HG03342 (cell line): ENCODE measurements around the gene SHBG.

Source experiments
- ATAC-seq: cut with Tn5 transposase; IDR thresholded peaks from one replicate; pipeline ENCODE4 v1.9.1; 2021; ENCODE audit warnings: mild to moderate bottlenecking, moderate library complexity; ENCODE audit not compliant: unreplicated experiment

Gene SHBG

DNA sequence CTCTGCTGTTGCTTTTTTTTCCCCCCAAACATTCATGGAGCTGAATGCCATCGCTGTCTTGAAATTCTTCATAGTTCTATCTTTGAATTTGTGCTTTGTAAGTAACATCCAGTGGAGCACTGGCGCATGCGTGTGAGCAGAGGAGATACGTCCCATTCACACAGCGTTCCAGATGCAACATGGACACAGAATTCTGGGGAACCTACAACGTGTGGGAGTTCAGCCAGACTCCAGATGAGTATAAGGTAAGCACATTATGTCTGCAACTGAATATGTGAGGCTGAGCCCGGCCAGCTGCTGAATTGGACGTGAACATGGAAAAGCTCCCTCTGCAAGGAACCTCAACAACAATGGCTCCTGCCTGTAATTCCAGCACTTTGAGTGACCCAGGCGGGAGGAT is 16.5 kb downstream of the SHBG start:
- no peak for ATAC-seq

- ATAC-seq = no peak
These were observed 17.1 kb downstream of the SHBG start for GRCh38 chr17:7647018-7647417.

DNA sequence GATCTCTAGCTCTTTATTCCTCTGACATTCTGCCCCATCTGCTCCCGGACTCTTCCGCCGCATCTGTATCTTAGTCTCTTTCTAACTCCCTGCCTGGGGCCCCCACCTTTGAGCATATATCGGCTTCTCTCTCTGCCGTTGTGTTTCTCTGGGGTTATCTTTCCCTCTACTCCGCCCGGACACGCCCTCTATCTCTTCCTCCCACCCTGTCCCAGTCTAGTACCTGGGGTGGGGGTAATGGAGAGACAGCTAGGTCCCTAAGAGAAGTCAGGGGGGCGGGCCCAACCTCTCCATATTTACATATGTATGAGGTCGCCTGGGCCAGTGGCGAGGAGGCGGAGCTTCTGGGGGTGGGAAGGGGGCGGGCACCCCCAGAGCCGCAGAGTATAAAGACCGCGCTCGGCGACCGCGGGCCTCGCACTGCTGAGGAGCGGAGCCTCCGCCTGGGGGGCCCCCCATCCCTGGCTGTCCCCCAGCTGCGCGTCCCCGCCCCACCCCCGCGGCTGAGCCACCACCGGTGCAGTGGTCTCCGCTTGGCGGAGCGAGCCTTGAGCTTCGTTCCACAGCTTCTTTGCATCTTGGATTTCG is 20.7 kb downstream of the SHBG start, which contains the start of gene ATP1B2:
Gene ATP1B2, plus strand, starts transcription at position 418 of the 588 bp plus-strand sequence. CDS start 593 bp downstream, outside the sequence.
- no peak for ATAC-seq

GRCh38 chr17:7651097-7651664 is 21.2 kb downstream of the SHBG start:
- no peak for ATAC-seq

- ATAC-seq = no peak
These were observed 21.9 kb downstream of the SHBG start for GRCh38 chr17:7651665-7652387.

DNA sequence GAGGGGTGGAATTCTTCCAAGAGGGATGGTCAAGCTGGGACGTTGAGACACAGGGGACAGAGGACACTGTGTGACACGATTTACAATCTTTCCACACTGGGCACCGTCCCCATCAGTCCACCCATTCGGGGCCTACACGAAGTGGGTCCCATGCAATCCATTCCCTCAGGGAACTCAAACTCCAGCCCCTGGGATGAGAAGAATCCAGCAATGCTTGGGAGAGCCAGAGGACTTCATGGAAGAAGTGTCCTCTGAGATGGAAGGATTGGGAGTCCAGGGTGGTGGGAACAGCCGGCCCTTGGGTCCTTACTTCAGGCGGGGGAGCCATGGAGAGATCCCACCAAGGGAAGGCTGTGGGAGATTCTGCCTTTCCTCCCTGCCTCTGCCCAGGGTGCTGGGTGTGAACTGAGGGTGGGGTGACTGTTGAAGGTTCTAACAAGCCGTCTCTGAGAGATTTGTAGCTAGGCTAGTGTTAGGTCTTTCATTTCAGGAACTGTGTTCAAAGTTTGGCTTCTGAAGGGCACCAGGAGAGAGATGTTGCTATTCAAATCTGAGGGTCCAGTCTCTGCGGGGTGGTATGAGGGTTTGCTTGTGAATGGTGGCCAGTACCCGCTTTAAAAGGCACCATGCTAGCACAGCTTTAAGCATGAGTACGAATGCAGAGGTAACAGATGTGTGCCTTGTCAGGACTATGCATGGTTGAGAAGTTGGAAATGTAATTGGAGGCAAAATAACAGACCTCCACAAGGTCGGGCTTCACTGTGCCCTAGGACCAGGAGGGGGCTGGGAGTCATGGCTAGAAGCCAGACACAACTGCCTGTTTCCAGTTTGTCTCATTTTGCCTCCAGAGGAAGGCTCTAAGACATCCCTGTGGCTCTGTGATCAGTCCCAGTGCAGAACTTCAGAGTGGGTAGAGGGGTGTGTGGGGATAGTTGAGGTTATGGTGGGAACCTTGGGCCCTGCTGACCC is 22.7 kb downstream of the SHBG start:
- no peak for ATAC-seq

GRCh38 chr17:7654832-7655540 is 25.1 kb downstream of the SHBG start:
- ATAC-seq = no peak

DNA sequence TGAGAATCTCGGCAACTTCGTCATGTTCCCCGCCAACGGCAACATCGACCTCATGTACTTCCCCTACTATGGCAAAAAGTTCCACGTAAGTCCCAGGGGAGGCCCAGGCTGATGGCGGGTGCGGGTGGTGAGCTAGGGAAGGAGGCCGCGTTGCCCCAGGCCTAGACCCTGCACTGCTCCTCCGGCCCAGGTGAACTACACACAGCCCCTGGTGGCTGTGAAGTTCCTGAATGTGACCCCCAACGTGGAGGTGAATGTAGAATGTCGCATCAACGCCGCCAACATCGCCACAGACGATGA is 25.6 kb downstream of the SHBG start:
- no peak for ATAC-seq

DNA sequence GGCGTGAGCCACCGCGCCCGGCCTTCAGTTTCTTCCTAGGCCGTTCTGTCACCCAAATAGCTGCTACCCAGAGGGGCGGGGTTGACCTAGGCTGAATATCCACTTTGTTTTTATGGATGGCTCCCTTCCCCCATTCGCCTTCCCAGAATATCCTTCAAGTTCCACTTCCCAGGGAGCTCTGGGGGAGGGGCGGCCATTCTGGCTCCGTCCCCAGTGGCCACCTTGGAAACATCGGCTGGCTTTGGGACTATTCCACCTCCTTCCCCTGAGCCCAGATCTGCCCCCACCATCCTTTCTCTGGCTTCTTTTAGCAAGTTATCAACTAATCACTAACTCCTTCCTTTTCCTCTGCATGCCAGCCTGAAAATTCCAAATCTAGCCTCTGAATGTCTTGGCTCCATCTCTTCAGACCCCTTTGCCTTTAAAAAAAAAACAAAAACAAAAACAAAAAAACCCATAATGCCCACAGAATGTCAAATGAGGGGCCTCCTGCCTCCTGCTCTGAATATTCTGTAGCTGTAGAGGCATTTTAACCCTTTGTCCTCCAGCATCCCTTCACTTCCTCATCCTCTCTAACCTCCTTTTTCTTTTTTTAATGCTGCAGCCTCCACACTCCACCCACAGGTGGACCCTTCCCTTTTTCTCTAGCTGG is 27.1 kb downstream of the SHBG start:
- ATAC-seq = no peak

DNA sequence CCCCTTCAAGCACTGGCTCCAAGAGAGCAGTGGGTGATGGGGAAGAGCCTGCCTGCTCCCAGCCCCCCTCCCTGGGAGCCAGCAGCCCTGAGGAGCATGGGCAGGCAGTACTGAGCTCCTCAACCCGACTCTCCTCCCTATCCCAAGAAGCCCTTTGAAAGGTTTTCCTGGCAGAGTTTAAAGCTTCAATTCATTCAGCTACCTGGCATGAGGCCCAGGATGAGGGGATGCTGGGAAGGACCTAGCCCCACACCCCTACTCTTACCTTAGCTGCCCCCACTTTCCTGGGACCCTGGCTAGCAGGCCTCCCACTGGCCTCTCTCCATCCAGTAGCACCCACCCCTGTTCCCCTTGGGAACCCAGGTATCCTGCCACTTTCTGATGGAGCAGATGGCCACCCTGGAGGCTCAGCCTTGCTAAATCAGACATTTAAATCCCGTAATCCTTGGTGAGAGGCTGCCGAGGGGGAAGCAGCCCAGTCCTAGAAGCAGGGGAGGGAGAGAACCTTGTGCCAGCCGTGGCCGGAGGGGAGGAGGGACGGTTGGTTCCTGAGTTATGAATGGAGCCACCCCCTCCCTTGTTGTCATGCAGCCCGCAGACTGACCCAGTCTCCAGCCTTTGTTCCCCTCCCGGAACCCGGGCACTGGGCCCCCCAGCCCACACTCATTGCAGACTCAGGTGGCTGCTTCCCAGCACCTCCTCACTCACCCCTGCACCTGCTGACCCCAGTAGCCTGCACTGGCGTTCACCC is 37.9 kb downstream of the SHBG start:
- ATAC-seq = no peak

DNA sequence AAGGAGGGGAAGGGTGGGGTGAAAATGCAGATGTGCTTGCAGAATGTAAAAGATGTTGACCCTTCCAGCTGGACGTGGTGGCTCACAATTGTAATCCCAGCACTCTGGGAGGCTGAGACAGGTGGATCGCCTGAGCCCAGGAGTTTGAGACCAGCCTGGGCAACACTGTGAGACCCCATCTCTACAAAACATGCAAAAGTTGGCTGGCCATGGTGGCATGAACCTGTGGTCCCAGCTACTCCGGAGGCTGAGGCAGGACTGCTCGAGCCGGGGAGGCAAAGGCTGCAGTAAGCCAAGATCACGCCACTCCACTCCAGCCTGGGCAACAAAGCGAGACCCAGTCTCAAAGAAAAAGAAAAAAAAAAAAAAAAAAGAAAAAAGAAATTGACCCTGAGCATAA is 38.5 kb downstream of the SHBG start:
- ATAC-seq = no peak

- no peak for ATAC-seq
These were observed 43.3 kb downstream of the SHBG start for GRCh38 chr17:7673239-7673638.

- no peak for ATAC-seq
These were observed 45.0 kb downstream of the SHBG start for GRCh38 chr17:7674934-7675333.

DNA sequence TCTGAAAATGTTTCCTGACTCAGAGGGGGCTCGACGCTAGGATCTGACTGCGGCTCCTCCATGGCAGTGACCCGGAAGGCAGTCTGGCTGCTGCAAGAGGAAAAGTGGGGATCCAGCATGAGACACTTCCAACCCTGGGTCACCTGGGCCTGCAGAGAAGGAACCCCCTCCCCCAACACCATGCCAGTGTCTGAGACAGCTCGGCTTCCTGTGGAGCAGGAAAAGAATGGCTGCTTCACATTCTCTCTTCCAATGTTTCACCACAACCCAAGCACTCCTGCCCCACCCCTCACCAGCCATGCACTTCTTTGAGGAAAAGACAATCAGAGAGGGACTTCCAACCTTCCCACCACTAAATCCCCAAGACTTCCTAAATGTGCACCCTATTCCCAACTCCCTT is 46.6 kb downstream of the SHBG start:
- ATAC-seq = no peak

DNA sequence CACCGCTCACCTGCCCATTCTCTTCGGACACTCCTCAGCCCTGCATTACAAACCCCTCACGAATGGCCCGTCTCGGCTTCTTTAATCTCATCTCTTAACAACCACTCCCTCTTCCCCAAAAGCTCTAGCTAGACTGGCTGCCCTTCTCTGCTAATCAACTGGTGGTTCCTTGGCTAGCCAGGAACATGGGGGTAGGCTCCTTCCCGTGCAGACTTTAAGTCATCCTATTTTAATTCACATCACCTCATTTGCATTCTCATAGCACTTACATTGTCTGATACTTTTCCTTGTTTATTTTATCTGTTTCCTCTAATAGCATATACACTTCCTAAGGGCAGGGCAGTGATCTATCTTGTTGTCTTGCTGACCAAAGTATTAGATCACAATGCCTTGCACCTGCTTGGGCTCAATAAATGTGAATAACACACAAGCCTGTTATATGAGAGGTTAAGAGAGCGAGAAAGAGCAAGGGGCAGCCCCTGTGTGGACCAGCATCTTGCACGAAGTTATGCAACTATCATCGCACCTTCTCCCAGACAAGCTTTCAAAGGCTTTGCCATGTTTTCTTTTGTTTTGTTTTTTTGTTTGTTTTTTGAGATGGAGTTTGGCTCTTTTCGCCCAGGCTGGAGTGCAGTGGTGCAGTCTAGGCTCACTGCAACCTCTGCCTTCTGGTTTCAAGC is 47.6 kb downstream of the SHBG start:
- ATAC-seq = no peak
